Neural cell (in vitro differentiated cells): ENCODE measurements around the gene FAM200A. TPM values are rescaled to one million over a fixed set of nuclear protein-coding genes. Genes with fewer than 3 reads are reported as not detected.

Source experiments
- H2AFZ ChIP-seq: fragments of 200-600, 300-800 bp; sonication (generic), shearing (Covaris generic); 2 replicates; pipeline ENCODE4 v1.6.0; 2014; ENCODE audit warnings: low read depth, mild to moderate bottlenecking, antibody characterized with exemption, low read length, moderate library complexity
- H3F3A ChIP-seq: fragments of 200-600 bp; shearing (Covaris generic); 2 replicates; pipeline ENCODE4 v1.6.1; 2016; ENCODE audit warnings: mild to moderate bottlenecking, moderate library complexity, mixed read lengths, antibody characterized with exemption, low read length; ENCODE audit not compliant: insufficient read depth, poor library complexity, severe bottlenecking
- H3K27ac ChIP-seq: fragments of 200-600, 300-800 bp; sonication (generic), shearing (Covaris generic); 2 replicates; pipeline ENCODE4 v1.5.1; 2014; ENCODE audit warnings: mild to moderate bottlenecking, low read length, moderate library complexity
- H3K27me3 ChIP-seq: fragments of 300-800, 200-600 bp; sonication (generic), shearing (Covaris generic); 2 replicates; pipeline ENCODE4 v1.6.0; 2014; ENCODE audit warnings: mild to moderate bottlenecking, low read depth, low read length, moderate library complexity; ENCODE audit not compliant: insufficient read depth
- H3K36me3 ChIP-seq: fragments of 300-800, 200-600 bp; sonication (generic), shearing (Covaris generic); 2 replicates; pipeline ENCODE4 v1.5.1; 2014; ENCODE audit warnings: mild to moderate bottlenecking, antibody characterized with exemption, low read length, moderate library complexity; ENCODE audit not compliant: insufficient read depth
- H3K4me2 ChIP-seq: fragments of 300-800, 200-600 bp; sonication (generic), shearing (Covaris generic); 2 replicates; pipeline ENCODE4 v1.6.0; 2014; ENCODE audit warnings: mild to moderate bottlenecking, low read length
- H3K4me3 ChIP-seq: fragments of 300-800, 200-600 bp; sonication (generic), shearing (Covaris generic); 2 replicates; pipeline ENCODE4 v1.5.1; 2014; ENCODE audit warnings: mild to moderate bottlenecking, low read length, moderate library complexity
- H3K79me2 ChIP-seq: fragments of 200-600 bp; shearing (Covaris generic); replicated peaks from 2 replicates; pipeline ENCODE4 v1.6.0; 2014; ENCODE audit warnings: mild to moderate bottlenecking, low read length, moderate library complexity; ENCODE audit not compliant: insufficient read depth
- H3K9ac ChIP-seq: fragments of 300-800, 200-600 bp; sonication (generic), shearing (Covaris generic); 2 replicates; pipeline ENCODE4 v1.6.1; 2016; ENCODE audit warnings: mild to moderate bottlenecking, low read length, mixed read lengths
- H3K9me2 ChIP-seq: fragments of 200-600 bp; shearing (Covaris generic); 2 replicates; pipeline ENCODE4 v1.6.1; 2016; ENCODE audit warnings: mild to moderate bottlenecking, low read length, mixed read lengths; ENCODE audit not compliant: insufficient read depth
- H3K9me3 ChIP-seq: fragments of 200-600, 300-800 bp; sonication (generic), shearing (Covaris generic); 2 replicates; pipeline ENCODE4 v1.6.1; 2016; ENCODE audit warnings: mild to moderate bottlenecking, mixed run types, low read length, moderate library complexity, mixed read lengths
- H4K20me1 ChIP-seq: fragments of 200-600 bp; shearing (Covaris generic); 2 replicates; pipeline ENCODE4 v1.6.1; 2016; ENCODE audit warnings: mild to moderate bottlenecking, mixed run types; ENCODE audit not compliant: insufficient read depth
- EP300 ChIP-seq: fragments of 450-650 bp; conservative IDR thresholded peaks from 2 replicates; pipeline ENCODE4 v1.6.1; 2014; ENCODE audit warnings: antibody characterized with exemption, mild to moderate bottlenecking, moderate library complexity; ENCODE audit not compliant: poor library complexity, severe bottlenecking
- EZH2 ChIP-seq: fragments of 200-600, 300-800 bp; shearing (Covaris generic), sonication (generic); IDR thresholded peaks from 2 replicates; pipeline ENCODE4 v1.6.1; 2014; ENCODE audit warnings: antibody characterized with exemption, low read length, borderline replicate concordance, mild to moderate bottlenecking; ENCODE audit not compliant: insufficient read depth, poor library complexity, severe bottlenecking
- MXI1 ChIP-seq: fragments of 450-650 bp; conservative IDR thresholded peaks from 2 replicates; pipeline ENCODE4 v1.6.1; 2014; ENCODE audit warnings: antibody characterized with exemption, mild to moderate bottlenecking; ENCODE audit not compliant: poor library complexity, severe bottlenecking
- POLR2AphosphoS5 ChIP-seq: IDR thresholded peaks from 2 replicates; pipeline ENCODE4 v1.6.1; 2012
- RAD21 ChIP-seq: fragments of 450-650 bp; conservative IDR thresholded peaks from 2 replicates; pipeline ENCODE4 v1.6.1; 2014; ENCODE audit warnings: antibody characterized with exemption, mild to moderate bottlenecking, moderate library complexity
- SMC3 ChIP-seq: fragments of 450-650 bp; conservative IDR thresholded peaks from 2 replicates; pipeline ENCODE4 v1.6.1; 2014; ENCODE audit warnings: antibody characterized with exemption, mild to moderate bottlenecking, moderate library complexity; ENCODE audit not compliant: poor library complexity
- TAF1 ChIP-seq: IDR thresholded peaks from 2 replicates; pipeline ENCODE4 v1.6.1; 2012; ENCODE audit warnings: low read depth
- polyA plus RNA-seq: library from polyadenylated mRNA; depleted of rRNA; stranded (reverse); fragments of >200 nt; gene quantifications from 2 replicates; pipeline ENCODE4 v1.2.3, GENCODE V29; 2014
- TF ChIP-seq, protein P1 (sequence below): IDR thresholded peaks from 2 replicates; pipeline ENCODE4 v1.6.1; 2012; ENCODE audit warnings: borderline replicate concordance
- TF ChIP-seq, protein P2 (sequence below): fragments of 450-650 bp; IDR thresholded peaks from 2 replicates; pipeline ENCODE4 v1.5.1; 2014; ENCODE audit warnings: antibody characterized with exemption, mild to moderate bottlenecking, moderate library complexity; ENCODE audit not compliant: poor library complexity, severe bottlenecking

The FAM200A gene
- polyA plus RNA-seq, 1 donor from 2014 or later, result 24.0 TPM

DNA sequence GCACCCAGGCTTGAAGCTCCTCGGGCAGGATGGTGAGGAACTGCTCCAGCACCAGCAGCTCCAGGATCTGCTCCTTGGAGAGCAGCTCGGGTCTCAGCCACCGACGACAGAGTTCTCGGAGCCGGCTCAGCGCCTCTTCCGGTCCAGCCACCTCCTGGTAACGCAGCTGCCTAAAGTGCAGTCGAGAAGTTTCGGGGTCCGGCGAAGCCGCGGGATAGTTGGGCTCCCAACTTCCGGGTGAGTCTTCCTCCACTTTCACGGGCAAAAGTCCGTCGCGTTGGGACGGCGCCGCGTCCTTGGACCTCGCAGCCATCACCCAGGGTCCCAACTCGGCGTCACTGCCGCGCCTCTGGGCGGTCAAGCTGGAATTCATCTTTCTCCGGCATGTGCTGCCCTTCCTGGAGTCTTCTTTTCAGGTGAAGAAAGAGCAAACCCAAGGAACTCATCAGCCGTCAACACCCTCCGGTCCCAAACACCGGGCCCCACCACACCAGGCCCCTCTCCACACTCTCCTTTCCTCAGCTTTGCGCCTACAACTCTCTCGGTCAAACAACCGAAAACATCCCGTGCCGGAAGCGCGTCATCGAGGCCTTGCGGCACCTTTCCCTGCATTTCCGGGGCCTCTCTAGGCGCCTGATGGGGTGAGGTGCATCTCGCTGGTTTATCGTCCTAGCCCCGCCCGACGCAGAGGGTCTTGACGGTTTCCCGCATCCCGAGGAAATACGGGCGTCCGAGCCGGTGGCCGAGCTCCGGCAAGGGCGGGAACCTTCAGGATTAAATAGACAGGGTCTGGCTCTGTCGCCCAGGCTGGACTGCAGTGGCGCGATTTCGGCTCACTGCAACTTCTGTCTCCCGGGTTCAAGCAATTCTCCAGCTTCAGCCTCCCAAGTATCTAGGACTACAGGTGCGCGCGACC lies 51.9 kb downstream of the FAM200A start, which contains the start of gene ZNF394:
ZNF394 (minus strand) TSS at position 561 of the 916 bp plus-strand sequence; CDS start at position 373, 188 bp downstream.
- Histone ChIP-seq H3K79me2 (peaks cover 32% of the 10 kb centered on the region), H3F3A (no peaks in the 10 kb centered on the region)

DNA sequence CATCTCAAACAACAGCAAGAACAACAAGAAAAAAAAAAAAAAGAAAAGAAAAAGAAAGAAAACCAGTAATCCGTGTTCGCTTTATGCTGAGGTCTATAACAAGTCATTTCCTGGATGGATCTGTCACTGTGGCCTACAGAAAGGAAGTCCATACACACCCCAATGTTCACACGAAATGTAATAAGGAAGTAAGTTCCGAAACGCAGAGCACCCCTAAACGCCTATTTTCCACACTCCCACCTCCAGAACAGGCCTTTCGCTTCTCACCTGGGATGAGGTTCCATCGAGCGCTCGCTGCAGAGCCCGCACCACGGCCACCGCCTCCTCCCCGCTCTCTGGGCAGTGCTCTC lies 52.6 kb downstream of the FAM200A start:
- Histone ChIP-seq H3K9me2 (no peaks in the 10 kb centered on the region), H3K9ac (peak overlapping the region; percentile 73), H2AFZ (peak overlapping the region; percentile 22)

More for the DNA sequence above, 51.9 kb downstream of the FAM200A start, which contains the start of gene ZNF394:
- Histone ChIP-seq H3K27ac (peak within 1 kb of the TSS; percentile 67), H3K9me3 (no peaks in the 10 kb centered on the region), H4K20me1 (no peaks in the 10 kb centered on the region), H3K9me2 (no peaks in the 10 kb centered on the region), H3K4me3 (peak within 1 kb of the TSS; percentile 93), H3K27me3 (no peaks in the 10 kb centered on the region), H3K9ac (peak within 1 kb of the TSS; percentile 73), H2AFZ (peak within 1 kb of the TSS; percentile 93), H3K4me2 (peak within 1 kb of the TSS; percentile 66), H3K36me3 (no peaks in the 10 kb centered on the region)
- no peak for TF ChIP-seq EZH2
- TF ChIP-seq SMC3, result no peak
- TF ChIP-seq POLR2AphosphoS5, result peak; percentile 78
- TF ChIP-seq EP300, result no peak
- TF ChIP-seq, protein P1, sequence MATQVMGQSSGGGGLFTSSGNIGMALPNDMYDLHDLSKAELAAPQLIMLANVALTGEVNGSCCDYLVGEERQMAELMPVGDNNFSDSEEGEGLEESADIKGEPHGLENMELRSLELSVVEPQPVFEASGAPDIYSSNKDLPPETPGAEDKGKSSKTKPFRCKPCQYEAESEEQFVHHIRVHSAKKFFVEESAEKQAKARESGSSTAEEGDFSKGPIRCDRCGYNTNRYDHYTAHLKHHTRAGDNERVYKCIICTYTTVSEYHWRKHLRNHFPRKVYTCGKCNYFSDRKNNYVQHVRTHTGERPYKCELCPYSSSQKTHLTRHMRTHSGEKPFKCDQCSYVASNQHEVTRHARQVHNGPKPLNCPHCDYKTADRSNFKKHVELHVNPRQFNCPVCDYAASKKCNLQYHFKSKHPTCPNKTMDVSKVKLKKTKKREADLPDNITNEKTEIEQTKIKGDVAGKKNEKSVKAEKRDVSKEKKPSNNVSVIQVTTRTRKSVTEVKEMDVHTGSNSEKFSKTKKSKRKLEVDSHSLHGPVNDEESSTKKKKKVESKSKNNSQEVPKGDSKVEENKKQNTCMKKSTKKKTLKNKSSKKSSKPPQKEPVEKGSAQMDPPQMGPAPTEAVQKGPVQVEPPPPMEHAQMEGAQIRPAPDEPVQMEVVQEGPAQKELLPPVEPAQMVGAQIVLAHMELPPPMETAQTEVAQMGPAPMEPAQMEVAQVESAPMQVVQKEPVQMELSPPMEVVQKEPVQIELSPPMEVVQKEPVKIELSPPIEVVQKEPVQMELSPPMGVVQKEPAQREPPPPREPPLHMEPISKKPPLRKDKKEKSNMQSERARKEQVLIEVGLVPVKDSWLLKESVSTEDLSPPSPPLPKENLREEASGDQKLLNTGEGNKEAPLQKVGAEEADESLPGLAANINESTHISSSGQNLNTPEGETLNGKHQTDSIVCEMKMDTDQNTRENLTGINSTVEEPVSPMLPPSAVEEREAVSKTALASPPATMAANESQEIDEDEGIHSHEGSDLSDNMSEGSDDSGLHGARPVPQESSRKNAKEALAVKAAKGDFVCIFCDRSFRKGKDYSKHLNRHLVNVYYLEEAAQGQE, result peak; percentile 60
- peak; percentile 89 for TF ChIP-seq MXI1
- TF ChIP-seq TAF1, result peak; percentile 78
- peak; percentile 15 for TF ChIP-seq RAD21
- TF ChIP-seq, protein P2, sequence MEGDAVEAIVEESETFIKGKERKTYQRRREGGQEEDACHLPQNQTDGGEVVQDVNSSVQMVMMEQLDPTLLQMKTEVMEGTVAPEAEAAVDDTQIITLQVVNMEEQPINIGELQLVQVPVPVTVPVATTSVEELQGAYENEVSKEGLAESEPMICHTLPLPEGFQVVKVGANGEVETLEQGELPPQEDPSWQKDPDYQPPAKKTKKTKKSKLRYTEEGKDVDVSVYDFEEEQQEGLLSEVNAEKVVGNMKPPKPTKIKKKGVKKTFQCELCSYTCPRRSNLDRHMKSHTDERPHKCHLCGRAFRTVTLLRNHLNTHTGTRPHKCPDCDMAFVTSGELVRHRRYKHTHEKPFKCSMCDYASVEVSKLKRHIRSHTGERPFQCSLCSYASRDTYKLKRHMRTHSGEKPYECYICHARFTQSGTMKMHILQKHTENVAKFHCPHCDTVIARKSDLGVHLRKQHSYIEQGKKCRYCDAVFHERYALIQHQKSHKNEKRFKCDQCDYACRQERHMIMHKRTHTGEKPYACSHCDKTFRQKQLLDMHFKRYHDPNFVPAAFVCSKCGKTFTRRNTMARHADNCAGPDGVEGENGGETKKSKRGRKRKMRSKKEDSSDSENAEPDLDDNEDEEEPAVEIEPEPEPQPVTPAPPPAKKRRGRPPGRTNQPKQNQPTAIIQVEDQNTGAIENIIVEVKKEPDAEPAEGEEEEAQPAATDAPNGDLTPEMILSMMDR, result peak; percentile 10

More for the DNA sequence above, 52.6 kb downstream of the FAM200A start:
- Histone ChIP-seq H3K79me2 (peaks cover 32% of the 10 kb centered on the region), H3F3A (no peaks in the 10 kb centered on the region), H3K36me3 (peaks cover under 1% of the 10 kb centered on the region), H3K9me3 (no peaks in the 10 kb centered on the region), H3K4me3 (peak overlapping the region; percentile 93), H4K20me1 (no peaks in the 10 kb centered on the region), H3K4me2 (peak overlapping the region; percentile 40), H3K27ac (peak overlapping the region; percentile 67), H3K27me3 (no peaks in the 10 kb centered on the region)
- TF ChIP-seq SMC3, result no peak
- no peak for TF ChIP-seq MXI1
